ENCODE measurements around the gene SLC6A13.
"Not testable (repeated sequence)": the region's sequence is repeated elsewhere in the genome, so short reads cannot be mapped to it uniquely, and the experiment has no call there.

SLC6A13 gene

DNA sequence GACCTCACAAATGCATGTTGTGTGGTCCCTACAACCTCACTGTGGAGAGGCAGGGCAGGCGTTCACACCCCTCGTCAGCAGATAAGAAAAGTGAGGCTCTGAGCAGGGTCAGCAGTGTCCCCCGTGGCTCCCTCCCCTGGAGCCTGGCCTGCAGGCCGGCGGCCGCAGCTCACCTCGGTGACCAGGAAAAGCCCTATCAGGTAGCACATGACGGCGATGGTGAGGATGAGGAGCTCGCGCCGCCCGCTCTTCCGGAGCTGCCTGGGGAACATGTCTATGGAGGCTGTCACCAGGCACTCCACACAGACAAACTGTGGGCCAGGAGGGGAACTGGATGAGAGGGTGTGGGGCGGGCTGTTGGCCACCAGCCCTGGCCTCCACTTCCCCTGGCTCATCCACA is 66.7 kb downstream of the SLC6A13 start:
- DNase-seq, result no peak

DNA sequence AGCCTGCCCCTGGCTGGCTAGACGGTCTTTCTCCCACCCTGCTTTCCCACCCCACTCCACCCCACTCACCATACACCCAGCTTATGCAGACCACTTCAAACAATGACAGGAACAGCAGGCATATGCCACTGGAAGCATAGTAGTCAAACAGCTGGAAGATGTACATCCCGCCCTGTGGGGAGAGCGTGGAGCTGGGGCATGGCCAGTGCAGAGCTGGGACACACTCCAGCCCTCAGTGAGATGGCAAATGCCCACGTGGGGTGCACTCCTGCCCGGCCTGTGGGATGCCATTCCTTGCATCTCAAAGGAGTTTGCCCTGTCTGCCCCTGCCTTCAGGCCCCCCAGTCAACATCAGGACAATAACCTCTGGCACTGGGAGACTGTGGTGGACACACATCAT is 67.5 kb downstream of the SLC6A13 start:
- no peak for DNase-seq

DNA sequence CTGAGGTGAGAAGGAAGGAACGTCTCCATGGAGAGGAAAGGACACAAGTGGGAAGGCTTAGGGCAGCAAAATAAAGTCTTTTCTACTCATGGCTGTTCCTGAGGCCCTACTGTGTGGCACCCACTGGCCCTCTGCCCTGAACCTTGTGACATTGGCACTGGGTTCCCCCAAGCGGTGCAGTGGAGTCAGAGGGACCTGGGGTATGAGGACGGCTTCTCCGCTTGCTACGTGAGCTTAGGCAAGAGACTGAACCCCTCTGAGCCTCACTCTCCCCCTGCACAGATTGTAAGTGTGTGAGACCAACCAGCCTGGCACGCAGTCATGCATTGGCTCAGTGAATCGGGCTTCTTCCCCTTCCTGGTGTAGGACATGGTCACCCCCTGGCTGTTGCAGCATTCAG is 68.4 kb downstream of the SLC6A13 start:
- no peak for DNase-seq

DNA sequence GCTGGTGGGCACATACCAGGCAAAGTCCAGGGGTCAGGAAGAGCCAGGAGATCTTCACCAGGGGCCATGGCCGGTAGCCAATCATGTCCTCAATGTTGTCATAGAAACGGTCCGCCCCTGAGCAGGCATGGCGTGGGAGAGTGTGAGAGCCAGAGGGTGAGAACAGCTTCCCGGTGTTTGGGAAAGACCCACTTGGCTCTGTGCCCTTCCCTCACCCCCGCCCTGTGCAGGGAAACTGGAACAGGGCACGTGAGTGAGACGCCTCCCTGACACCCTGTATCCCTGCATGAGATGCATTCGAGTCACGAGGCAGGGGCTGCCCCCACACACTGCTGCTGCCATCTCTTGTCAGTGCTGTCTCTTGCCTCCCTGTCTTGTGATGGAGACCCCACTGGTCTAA is 69.4 kb downstream of the SLC6A13 start:
- no peak for DNase-seq

DNA sequence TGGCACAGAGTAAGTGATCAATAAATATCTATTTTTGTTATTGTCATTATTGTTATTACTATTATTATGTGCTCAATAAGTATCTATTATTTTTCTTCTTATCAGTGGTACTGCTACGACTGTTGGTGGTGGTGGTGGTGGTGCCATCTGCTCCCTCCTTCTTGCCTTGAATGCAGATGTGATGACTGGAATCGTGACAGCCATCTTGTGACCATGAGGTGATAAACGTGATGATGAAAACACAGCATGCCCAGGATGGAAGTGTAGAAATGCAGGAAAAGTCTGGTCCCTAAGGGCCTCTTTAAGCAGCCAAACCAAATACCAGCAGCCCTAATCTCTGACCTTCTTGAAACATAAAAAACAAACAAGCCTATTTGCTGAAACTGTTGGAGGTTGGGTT is 71.1 kb downstream of the SLC6A13 start:
- no peak for DNase-seq

DNA sequence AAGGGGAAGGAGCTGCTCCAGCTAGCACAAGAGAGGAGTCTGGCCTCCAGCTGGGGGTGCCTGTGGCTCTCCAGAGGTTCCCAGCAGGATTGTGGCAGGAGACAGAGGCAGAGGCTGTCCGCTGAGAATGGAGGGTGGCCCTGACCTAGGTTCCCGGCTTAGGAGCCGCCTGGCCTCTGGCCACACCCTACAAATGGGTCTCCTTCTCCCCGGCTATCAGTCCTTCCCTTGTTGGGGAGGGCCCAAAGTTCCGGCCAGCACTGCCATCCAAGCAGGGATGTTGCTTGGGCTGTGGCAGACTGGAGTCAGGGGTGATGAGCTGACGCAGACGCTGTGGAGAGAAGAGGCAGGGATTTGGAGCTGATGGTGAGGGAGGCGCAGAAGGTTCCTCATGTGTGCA is 71.8 kb downstream of the SLC6A13 start:
- DNase-seq, result no peak

DNA sequence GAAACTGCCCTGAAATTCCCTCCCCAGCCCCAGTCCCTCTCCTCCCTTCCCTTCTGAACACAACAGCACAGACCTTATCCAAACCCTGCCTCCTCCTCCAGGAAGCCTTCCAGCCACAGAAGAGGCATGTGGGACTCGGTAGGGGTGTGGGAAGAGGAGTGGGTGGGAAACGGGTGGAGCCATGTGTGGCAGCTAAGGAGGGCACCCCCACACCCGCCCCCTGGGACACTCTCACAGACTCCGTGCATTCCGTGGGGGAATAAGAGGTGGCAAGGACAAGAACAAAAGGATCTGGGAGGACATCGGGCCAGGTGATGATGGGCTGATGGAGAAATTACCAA is 73.0 kb downstream of the SLC6A13 start:
- no peak for DNase-seq

DNA sequence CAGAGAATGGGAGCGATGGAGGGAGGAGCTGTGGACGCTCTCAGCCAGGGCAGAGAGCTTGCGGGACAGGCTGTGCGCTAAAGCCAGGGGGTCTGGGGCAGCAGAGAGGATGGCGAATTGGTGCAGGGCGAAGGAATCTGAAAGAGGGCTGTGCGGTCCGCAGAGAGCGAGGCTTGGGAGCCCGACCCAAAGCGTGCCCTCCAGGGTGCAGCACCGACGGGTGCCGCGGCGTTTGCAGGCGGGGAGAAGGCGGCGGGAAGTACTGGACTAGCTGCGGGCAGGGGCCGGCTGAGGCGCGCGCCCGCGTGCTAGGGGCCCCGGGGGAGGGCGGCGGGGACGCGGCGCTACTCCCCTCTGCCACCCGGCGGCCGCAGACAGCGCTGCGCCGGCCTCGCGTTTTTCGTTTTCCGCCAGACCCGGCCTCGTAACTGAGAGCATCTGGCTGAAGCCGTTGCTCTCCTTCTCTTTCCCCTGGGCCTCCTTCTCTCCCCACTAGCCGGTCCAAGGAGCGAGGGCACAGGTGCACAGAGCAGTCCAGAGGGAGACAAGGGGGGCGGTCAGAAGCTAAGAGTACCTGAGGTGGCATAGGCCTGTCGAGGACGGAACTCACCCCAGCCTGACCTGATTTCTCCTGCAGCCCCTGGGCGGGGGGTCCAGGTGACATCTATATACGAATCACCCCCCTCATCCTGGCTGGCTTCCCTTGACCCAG is 73.6 kb downstream of the SLC6A13 start:
- peak; percentile 32 to 69 for DNase-seq

DNA sequence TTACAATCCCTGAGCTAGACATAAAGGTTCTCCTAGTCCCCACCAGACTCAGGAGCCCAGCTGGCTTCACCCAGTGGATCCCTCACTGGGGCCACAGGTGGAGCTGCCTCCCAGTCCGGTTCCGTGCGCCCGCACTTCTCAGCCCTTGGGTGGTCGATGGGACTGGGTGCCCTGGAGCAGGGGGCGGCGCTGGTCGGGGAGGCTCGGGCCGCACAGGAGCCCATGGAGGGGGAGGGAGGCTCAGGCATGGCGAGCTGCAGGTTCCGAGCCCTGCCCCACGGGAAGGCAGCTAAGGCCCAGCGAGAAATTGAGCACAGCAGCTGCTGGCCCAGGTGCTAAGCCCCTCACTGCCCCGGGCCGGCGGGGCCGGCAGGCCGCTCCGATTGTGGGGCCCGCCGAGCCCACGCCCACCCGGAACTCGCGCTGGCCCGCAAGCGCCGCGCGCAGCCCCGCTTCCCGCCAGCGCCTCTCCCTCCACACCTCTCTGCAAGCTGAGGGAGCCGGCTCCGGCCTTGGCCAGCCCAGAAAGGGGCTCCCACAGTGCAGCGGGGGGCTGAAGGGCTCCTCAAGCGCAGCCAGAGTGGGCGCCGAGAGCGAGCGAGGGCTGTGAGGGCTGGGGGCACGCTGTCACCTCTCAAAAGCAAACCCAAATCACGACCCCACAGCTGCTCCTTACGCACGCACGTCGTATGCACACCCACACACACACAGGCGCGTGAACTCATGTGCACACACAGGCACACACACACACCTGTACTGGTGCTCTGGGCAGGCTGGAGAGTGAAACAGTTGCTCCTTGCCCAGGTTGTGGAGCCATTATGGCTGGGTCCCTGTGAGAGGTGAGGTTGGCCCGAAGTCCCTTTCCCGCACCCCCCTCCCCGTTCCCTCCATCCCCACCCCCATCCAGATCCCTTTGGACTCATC is 74.4 kb downstream of the SLC6A13 start:
- DNase-seq, result not testable (repeated sequence)

DNA sequence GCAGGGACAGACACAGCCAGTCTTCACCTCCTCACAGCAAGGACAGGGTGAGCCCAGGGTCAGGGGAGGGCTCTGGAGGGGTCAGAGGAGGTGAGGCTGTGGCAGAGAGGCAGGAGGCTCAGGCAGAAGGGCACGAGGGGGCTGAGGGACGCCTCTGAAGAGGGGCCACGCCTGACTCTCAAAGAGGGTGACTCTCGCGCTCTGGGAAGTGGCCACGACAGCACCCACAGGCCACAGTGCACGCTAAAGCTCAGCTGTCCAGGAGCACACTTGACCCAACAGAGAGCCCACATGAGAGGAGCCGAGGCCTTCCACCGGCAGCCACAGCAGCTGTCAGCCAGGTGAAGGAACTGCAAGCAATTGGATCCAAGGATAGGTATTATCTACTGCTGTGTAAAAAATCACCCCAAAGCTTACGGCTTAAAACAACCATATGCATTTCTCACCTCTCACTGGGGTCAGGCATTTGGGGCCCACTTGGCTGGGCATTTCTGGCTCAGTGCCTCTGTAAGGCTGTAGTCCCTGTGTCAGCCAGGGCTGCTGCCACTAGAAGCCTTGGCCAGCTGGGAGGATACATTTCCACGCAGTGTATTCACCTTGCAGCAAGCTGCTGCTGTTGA is 76.5 kb downstream of the SLC6A13 start:
- peak in 1 of 2 experiments; percentile 19 for DNase-seq

DNA sequence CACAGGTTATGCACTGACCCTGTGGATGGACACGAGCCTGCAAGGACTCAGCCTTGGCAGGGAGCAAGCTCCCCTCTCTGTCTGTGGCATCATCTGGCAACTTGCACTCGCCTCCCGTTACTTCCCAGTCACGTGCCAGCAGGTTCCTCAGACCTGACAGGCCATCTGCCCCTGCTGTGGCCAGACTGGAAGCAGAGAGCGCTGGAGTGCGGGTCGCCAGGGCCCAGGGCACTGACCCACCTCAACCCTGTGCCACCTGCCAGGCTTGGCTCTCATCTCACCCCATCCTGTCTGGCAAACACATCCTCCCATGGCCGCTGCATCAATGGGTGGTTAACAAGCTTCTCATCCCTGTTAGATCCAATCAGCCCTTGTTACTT is 77.1 kb downstream of the SLC6A13 start:
- DNase-seq, result peak; percentile 34 to 48

DNA sequence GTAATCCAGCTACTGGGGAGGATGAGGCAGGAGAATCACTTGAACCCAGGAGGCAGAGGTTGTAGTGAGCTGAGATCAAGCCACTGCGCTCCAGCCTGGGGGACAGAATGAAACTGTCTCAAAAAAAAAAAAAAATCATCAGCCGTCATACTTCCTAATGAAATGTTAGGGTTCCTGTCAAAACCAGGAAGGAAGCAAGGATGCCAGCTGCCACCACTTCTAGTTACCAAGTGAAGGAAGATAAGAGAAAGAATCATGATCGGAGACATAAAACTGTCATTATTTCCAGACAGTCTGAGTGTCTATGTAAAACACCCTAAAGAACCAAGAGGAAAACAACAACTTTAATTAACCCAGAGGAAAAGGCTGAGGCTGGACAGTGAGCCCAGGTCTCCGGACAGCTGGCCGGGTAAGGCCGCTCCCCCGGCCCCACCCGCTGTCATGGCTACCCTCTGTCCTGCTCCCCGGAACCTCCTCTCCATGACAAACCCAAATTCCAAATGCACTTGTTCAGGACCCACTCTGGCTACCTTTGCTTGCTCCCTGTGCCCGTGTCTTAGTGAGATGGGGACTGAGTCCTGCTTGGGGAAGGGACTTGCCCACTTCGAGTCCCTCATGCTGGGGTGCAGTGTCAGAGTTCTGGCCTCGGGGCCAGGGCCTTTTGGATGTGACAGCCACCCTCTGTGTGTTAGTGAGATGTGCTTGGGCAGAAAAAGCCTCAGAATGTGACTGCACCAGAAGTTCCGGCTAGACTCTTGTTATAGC is 77.6 kb downstream of the SLC6A13 start:
- DNase-seq, result no peak

DNA sequence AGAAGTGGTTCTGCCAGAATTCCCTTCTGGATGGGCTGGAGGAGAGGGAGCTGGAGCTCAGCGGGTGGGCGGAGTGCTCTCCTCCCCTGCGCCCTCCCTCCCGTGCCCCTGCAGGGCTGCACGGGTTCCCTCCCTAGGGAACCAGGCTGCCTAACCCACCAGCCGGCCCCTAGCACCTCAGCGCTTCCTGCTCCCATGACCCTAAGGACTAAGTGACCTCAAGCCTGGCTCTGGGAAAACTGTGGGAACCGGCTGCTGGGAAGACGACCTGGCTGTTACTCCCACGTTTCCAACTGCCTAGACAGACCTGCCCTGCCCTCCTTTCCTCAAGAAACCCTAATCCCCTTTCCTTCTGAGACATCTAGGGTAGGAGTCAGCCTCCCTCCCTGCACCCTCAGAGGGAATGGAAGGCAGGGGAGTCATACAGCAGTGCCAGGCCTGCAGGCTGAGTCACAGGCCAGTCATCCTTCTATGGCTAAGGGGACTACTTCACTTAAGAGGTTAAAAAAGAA is 80.2 kb downstream of the SLC6A13 start:
- no peak for DNase-seq

DNA sequence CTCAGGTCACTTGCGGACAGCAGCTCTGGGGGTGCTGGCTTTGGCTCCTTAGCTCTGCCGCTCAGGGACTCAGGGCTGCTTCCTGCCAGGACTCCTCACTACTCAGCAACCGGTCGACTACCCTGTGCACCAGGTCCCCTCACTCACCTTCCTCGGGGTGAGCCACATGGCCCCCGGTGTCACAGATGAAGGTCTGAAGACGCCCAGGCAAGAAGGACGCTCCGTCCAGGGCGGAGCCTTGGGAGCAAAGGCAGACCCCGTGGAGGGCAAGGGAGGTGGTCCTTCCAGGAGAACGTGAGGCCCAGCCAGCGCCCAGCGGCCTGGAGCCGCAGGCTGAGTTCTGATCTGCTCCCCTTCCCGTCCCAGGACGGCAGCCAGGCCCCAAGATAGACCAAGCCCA is 80.7 kb downstream of the SLC6A13 start:
- no peak for DNase-seq

DNA sequence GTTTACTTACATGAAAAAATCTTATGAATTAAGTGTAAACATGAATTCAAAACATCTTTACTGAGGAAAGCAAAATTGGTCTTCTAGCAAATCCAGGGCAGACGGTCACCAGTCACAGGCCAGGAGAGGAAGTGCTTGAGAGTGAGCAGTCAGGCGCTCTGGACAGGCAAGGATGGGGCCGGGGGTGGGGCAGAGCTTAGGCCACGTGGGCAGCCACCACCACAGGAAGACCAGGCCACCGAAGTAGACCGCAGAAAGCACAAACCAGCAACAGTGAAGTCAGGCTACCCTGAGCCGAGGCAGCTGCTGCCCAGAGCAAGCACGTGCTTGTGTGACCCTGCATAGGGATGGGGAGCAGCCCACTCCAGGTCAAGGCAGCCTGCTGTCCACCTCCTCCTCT is 82.2 kb downstream of the SLC6A13 start:
- DNase-seq, result no peak

DNA sequence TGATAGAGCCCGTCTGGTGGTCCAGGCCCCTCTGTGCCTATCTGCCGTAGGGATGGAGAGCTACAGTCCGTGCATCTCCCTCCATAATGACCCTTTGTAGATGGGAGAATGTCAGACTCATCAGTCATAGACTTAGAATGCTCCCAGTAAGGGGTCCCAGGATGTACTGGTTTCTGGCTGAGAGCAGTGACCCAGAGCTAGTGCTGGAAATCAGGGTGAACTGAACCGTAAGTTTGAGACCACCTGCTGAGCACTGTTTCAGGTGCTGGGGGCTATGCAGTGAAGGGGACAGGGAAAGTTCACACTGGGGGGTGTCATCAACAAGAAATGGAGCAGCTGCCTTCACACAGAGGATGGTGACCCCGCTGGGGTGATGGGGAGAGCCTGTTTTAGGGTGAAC is 82.8 kb downstream of the SLC6A13 start:
- no peak for DNase-seq

DNA sequence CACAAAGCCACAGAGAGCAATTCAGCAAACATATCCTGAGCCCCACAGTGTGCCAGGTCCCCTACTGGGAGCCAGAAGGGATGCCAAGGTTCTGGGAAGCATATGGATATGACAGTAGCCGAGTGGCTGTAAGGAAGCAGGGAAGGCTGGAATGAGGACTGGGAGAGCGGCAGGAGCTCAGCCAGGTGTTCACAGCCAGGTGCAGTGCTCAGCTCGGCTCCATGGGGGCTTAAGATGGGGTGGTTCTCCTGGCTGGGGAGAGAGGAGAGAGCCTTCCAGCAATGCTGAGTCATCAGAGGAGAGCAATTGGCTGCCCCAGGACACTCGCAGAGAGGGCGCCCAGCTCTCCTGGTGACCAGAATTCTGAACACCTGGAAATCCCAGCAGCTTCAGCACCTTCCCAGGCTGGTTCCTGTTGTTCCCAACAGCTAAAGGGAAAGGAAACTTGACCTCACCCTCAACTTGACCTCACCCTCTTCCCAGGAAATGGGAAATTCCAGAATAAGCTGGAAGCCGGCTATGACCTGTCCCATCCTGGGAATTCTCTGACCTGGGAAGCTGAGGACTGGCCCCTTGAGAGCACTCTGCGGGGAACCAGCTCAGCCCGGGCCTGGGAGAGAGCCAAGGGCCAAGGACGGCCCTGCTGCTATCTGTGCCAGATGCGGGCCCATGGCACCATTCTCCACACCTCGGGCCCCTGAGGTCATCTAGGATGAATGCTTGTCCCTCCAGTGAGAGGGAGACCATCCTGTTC is 83.3 kb downstream of the SLC6A13 start:
- peak in 1 of 2 experiments; percentile 24 for DNase-seq

DNA sequence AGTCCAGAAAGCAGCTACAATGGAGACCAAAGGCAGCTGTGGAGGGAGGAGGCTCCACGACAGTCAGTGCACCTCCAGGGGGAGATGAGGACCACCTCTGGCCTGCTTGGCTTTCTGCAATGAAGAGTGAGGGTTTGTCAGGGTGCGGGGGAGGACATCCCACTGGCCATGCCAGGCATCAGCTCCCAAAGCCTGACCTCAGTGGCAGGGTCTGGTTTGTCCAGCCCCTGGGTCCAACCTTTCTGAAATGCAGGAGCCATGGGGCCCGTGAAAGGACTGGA is 83.9 kb downstream of the SLC6A13 start:
- DNase-seq, result no peak

DNA sequence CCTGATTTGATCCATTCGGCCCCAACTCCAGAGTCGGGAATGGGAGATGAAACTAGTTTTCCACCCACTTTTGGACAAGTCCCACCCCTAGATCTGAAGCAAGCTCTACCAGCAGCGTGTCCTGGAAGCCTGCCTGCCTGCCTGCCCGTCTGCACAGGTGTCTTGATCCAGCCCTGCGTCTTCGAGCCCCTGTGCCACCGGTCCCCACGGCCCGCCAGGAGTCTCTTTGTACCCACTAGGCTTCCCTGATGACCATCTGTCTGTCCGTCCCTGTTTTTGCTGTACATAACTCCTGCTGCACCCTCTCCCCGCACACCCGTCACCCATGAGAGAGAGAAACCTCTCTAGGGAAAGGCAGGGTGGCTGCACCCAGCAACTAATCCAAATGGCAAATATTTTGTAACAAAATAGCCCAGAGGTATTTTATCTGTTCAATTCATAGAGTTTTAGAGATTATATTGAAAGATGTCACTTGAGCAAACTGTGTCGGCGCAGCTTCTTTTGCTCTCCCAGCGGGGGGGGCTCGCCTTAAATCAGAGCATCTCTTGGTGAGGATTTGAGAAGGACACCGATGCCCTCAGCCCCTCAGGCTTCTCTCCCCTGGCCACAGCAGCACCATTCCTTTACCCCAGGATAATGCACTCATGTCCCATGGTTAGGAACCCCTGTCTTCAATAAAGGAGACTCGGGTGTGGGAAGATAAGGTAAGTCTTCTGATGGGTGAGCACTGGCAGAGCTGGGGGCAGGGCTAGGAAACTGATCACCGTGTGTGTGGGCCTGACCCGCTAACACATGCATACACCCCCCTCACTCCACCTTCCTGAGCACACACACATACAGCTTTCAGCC is 84.4 kb downstream of the SLC6A13 start:
- DNase-seq, result no peak

DNA sequence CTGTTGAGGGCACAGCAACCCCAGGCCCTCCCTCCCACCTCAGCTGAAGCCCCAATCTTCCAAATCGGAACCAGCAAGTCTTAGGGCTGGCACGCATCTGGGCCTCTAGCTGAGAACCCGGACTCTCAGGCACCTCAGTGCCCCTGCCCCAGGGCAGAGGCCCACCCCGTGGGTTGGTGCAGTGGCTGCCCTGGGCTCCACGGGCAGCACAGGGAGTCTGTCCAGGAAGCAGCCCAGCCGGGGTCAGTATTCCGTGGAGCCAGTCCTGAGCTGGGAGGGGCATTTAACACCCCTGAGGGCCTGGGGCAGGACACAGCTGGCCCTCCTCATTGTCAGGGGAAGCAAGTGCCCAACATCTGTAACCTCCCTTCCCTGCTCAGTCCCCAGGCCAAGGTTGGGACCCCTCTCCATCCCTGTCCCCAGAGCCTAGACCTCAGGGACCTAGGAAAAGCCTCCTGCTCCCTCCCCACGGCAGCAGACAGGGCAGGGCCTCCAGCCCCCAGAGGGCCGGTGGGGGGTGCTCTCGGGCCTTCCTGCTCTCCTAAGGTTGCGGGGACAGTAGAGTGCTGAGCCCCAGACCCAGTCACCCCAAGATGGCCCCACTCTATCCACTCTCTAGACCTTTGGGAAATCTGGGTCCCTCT is 85.2 kb downstream of the SLC6A13 start:
- no peak for DNase-seq

Measured in NCI-H524 (cell line).